Mesenchymal stem cell (in vitro differentiated cells and primary cell): ENCODE data around the gene ZMYM2.
A peak's percentile ranks its signal among the peaks of the same experiment; 100 is the strongest.

ENCODE experiments used
- DNase-seq: peaks from one replicate; pipeline ENCODE4 v3.0.0-alpha.2; 2013
- H2AFZ ChIP-seq: one replicate; pipeline ENCODE4 v1.6.1; 2013; ENCODE audit warnings: low read depth, mild to moderate bottlenecking, control low read depth, inconsistent platforms, low read length, moderate library complexity
- H2AK5ac ChIP-seq: 2 replicates; pipeline ENCODE4 v1.6.1; 2013; ENCODE audit warnings: low read length, moderate library complexity, mild to moderate bottlenecking, inconsistent platforms; ENCODE audit not compliant: severe bottlenecking
- H2BK120ac ChIP-seq: one replicate; pipeline ENCODE4 v1.6.1; 2013; ENCODE audit warnings: low read depth, mild to moderate bottlenecking, inconsistent platforms, low read length, moderate library complexity
- H2BK12ac ChIP-seq, 2 experiments: one replicate each; pipeline ENCODE4 v1.6.1; 2013; ENCODE audit warnings: inconsistent platforms in 2 of 2, low read length in 2 of 2, mild to moderate bottlenecking in 2 of 2, moderate library complexity in 2 of 2, control low read depth in 1 of 2
- H2BK15ac ChIP-seq: one replicate; pipeline ENCODE4 v1.6.1; 2013; ENCODE audit warnings: mild to moderate bottlenecking, low read depth, inconsistent platforms; ENCODE audit not compliant: poor library complexity, severe bottlenecking
- H2BK5ac ChIP-seq: 2 replicates; pipeline ENCODE4 v1.6.1; 2013; ENCODE audit warnings: low read depth, mild to moderate bottlenecking, low read length, control low read depth, inconsistent platforms; ENCODE audit not compliant: poor library complexity, severe bottlenecking
- H3K14ac ChIP-seq, 2 experiments: one replicate each; pipeline ENCODE4 v1.6.1; 2013; ENCODE audit warnings: inconsistent platforms in 2 of 2, low read length in 2 of 2, control low read depth in 1 of 2, mild to moderate bottlenecking in 1 of 2, moderate library complexity in 1 of 2
- H3K18ac ChIP-seq, 2 experiments: one replicate each; pipeline ENCODE4 v1.6.1; 2013; ENCODE audit warnings: inconsistent platforms in 2 of 2, low read length in 2 of 2, control low read depth in 1 of 2, low read depth in 1 of 2, mild to moderate bottlenecking in 1 of 2
- H3K23ac ChIP-seq, 2 experiments: one replicate each; pipeline ENCODE4 v1.6.1; 2013; ENCODE audit warnings: inconsistent platforms in 2 of 2, low read length in 2 of 2, mild to moderate bottlenecking in 2 of 2, moderate library complexity in 2 of 2, control low read depth in 1 of 2
- H3K27ac ChIP-seq: 2 replicates; pipeline ENCODE4 v1.5.1; 2013; ENCODE audit warnings: mild to moderate bottlenecking, moderate library complexity, low read length, control low read depth, inconsistent platforms; ENCODE audit not compliant: poor library complexity, severe bottlenecking
- H3K27me3 ChIP-seq, 2 experiments: 2 replicates each; pipeline versions ENCODE4 v1.6.1 to v1.7.0; 2013; ENCODE audit warnings: low read length in 2 of 2, mild to moderate bottlenecking in 2 of 2, moderate library complexity in 2 of 2, control low read depth in 1 of 2, inconsistent platforms in 1 of 2; ENCODE audit not compliant: control insufficient read depth in 1 of 2, insufficient read depth in 1 of 2
- H3K36me3 ChIP-seq, 2 experiments: 2 replicates each; pipeline versions ENCODE4 v1.6.1 to v1.7.0; 2013; ENCODE audit warnings: low read length in 2 of 2, control low read depth in 1 of 2, inconsistent platforms in 1 of 2, low read depth in 1 of 2, mild to moderate bottlenecking in 1 of 2; ENCODE audit not compliant: insufficient read depth in 2 of 2, control insufficient read depth in 1 of 2
- H3K4ac ChIP-seq, 2 experiments: one replicate each; pipeline ENCODE4 v1.6.1; 2013; ENCODE audit warnings: inconsistent platforms in 2 of 2, low read length in 2 of 2, mild to moderate bottlenecking in 2 of 2, moderate library complexity in 2 of 2, control low read depth in 1 of 2, low read depth in 1 of 2
- H3K4me1 ChIP-seq: 2 replicates; pipeline ENCODE4 v1.6.1; 2013; ENCODE audit warnings: low read depth, low read length, control low read depth; ENCODE audit not compliant: control insufficient read depth, insufficient read depth
- H3K4me2 ChIP-seq: 2 replicates; pipeline ENCODE4 v1.6.1; 2013; ENCODE audit warnings: low read length, mild to moderate bottlenecking, inconsistent platforms; ENCODE audit not compliant: poor library complexity, severe bottlenecking
- H3K4me3 ChIP-seq, 2 experiments: 2 replicates each; pipeline versions ENCODE4 v1.5.1 to v1.7.0; 2013; ENCODE audit warnings: low read length in 2 of 2, mild to moderate bottlenecking in 2 of 2, control low read depth in 1 of 2, low read depth in 1 of 2; ENCODE audit not compliant: insufficient read depth in 1 of 2
- H3K79me1 ChIP-seq: replicated peaks from 2 replicates; pipeline ENCODE4 v1.6.1; 2013; ENCODE audit warnings: mild to moderate bottlenecking, control low read depth, low read length, inconsistent platforms; ENCODE audit not compliant: poor library complexity, severe bottlenecking
- H3K9ac ChIP-seq: 2 replicates; pipeline ENCODE4 v1.7.0; 2013; ENCODE audit warnings: mild to moderate bottlenecking, low read length, moderate library complexity
- H3K9me3 ChIP-seq: 2 replicates; pipeline ENCODE4 v1.7.0; 2013; ENCODE audit warnings: mild to moderate bottlenecking, low read length; ENCODE audit not compliant: control insufficient read depth
- H4K8ac ChIP-seq: one replicate; pipeline ENCODE4 v1.6.1; 2013; ENCODE audit warnings: inconsistent platforms, mild to moderate bottlenecking, low read length, moderate library complexity
- H4K91ac ChIP-seq: one replicate; pipeline ENCODE4 v1.6.1; 2013; ENCODE audit warnings: mild to moderate bottlenecking, low read length, inconsistent platforms
- WGBS: methylation state at CpG from one replicate; pipeline ENCODE4 v1.1.7; 2013; ENCODE audit warnings: mixed read lengths; 5-methylcytosine and 5-hydroxymethylcytosine counted together

Gene ZMYM2

DNA sequence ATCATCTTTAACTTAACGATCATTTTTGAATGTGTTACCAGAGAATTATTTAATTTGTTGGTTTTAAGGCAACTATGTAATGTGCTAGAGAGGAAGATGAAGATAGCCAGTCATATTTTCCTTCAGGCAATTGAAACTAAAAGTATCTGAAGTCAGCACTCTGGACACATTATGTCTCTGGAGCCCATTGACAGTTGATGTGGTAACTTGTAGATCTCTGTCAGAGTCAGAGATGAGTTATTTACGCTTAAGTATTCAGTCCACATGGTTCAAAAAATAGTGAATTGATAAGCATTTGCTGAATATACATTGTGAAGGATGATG is 2.1 kb downstream of the ZMYM2 start:
- Histone ChIP-seq H2AFZ (no peak overlapping the region), H3K14ac (no peak overlapping the region)

DNA sequence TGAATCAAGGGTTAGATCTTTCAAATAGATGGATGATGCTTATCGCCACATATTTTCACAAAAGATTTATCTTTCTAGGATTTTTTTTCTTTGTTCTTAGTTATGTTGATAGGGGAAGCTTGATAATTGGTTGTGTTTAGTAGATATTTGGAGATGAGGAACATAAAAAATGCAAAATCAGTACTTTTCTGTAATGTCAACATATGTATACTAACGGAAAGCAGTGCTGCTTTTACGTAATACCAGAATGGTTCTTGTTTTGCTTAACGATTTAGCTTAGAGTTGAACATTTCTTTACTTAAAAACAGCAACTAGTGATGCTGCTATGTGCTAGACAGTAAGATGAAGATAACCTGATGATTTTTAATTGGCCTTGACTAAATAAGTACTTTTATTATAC is 3.0 kb downstream of the ZMYM2 start:
- peaks cover 9% of the 10 kb centered on the region for H3K4me1 ChIP-seq
- H2BK12ac ChIP-seq: no peak overlapping the region
- H3K14ac ChIP-seq: no peak overlapping the region
- no peak overlapping the region for H2AFZ ChIP-seq
- H3K4me3 ChIP-seq: peak overlapping the region in 1 of 2 experiments; percentile 46
- no peak overlapping the region for H2BK120ac ChIP-seq
- no peaks in the 10 kb centered on the region for H3K9me3 ChIP-seq
- peaks cover 13 to 55% of the 10 kb centered on the region in 2 experiments for H3K36me3 ChIP-seq
- no peak overlapping the region for H2BK15ac ChIP-seq
- H3K9ac ChIP-seq: peak overlapping the region; percentile 94
- no peaks in the 10 kb centered on the region for H3K27me3 ChIP-seq
- no peak for DNase-seq
- H2BK5ac ChIP-seq: no peak overlapping the region
- H3K27ac ChIP-seq: no peak overlapping the region
- no peak overlapping the region for H3K18ac ChIP-seq
- no peak overlapping the region for H4K8ac ChIP-seq
- peaks cover 2% of the 10 kb centered on the region for H3K79me1 ChIP-seq
- H4K91ac ChIP-seq: no peak overlapping the region
- H3K4me2 ChIP-seq: no peak overlapping the region
- no peak overlapping the region for H3K23ac ChIP-seq
- no peak overlapping the region for H3K4ac ChIP-seq
- no peak overlapping the region for H2AK5ac ChIP-seq
- 70% methylated on average over 3 of the region's 4 CpGs for WGBS

More for the DNA sequence above, 2.1 kb downstream of the ZMYM2 start:
- Histone ChIP-seq H3K36me3 (peaks cover 7 to 48% of the 10 kb centered on the region in 2 experiments), H3K27me3 (no peaks in the 10 kb centered on the region), H3K9me3 (no peaks in the 10 kb centered on the region), H4K8ac (no peak overlapping the region), H3K4ac (no peak overlapping the region), H3K4me3 (peak overlapping the region in 1 of 2 experiments; percentile 92), H2BK5ac (no peak overlapping the region), H2AK5ac (no peak overlapping the region), H3K18ac (no peak overlapping the region), H3K23ac (no peak overlapping the region), H3K9ac (peak overlapping the region; percentile 94), H3K79me1 (peaks cover 2% of the 10 kb centered on the region), H3K27ac (no peak overlapping the region), H2BK12ac (no peak overlapping the region), H4K91ac (no peak overlapping the region), H2BK15ac (no peak overlapping the region), H2BK120ac (no peak overlapping the region), H3K4me1 (peaks cover 9% of the 10 kb centered on the region), H3K4me2 (peak overlapping the region; percentile 42)
- peak; percentile 40 for DNase-seq
- WGBS: 83% methylated on average over 2 of the region's 2 CpGs

DNA sequence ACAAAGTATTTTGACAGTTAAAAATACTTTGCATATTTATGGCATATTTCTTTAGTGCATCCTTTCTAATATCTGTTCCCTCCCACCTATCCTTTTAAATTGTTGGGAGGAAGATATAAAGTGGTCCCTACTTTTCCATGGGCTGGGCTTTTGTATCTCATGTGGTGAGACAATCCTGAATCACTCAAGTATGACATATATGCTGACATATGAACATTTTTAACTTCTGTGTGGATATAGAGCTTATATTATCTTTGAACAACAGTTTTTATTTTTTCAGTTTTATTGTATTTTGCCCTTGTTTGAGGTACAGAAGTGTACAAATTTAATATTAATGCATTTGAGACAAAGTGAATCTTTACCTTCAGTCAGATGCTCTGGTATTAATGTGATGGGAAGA is 3.4 kb downstream of the ZMYM2 start:
- peaks cover 9% of the 10 kb centered on the region for H3K4me1 ChIP-seq
- no peak overlapping the region for H2BK12ac ChIP-seq
- no peak overlapping the region for H4K8ac ChIP-seq
- H3K27me3 ChIP-seq: no peaks in the 10 kb centered on the region
- H3K23ac ChIP-seq: no peak overlapping the region
- no peak overlapping the region for H2BK120ac ChIP-seq
- peak overlapping the region in 1 of 2 experiments; percentile 46 for H3K4me3 ChIP-seq
- DNase-seq: no peak
- no peak overlapping the region for H3K18ac ChIP-seq
- no peaks in the 10 kb centered on the region for H3K9me3 ChIP-seq
- H4K91ac ChIP-seq: no peak overlapping the region
- no peak overlapping the region for H2BK15ac ChIP-seq
- H2AFZ ChIP-seq: no peak overlapping the region
- H3K14ac ChIP-seq: no peak overlapping the region
- peak overlapping the region; percentile 94 for H3K9ac ChIP-seq
- no peak overlapping the region for H3K4ac ChIP-seq
- no peak overlapping the region for H2BK5ac ChIP-seq
- no peak overlapping the region for H2AK5ac ChIP-seq
- peaks cover 14 to 59% of the 10 kb centered on the region in 2 experiments for H3K36me3 ChIP-seq
- peak overlapping the region; percentile 29 for H3K4me2 ChIP-seq
- peaks cover 2% of the 10 kb centered on the region for H3K79me1 ChIP-seq
- H3K27ac ChIP-seq: no peak overlapping the region

DNA sequence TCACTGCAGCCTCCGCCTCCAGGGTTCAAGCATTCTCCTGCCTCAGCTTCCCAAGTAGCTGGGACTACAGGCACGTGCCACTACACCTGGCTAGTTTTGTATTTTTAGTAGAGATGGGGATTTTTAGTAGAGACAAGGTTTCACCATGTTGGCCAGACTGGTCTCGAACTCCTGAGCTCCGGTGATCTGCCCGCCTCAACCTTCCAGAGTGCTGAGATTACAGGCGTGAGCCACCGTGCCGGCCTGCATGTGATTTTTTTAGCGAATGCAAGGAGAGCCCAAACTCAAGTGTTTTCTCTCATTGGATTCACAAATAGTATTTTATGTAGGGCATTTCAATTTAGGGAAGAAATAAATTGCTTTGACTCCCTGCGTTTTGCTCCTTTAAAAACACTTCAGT is 4.4 kb downstream of the ZMYM2 start:
- H3K4me2 ChIP-seq: no peak overlapping the region
- H3K36me3 ChIP-seq: peaks cover 14 to 69% of the 10 kb centered on the region in 2 experiments
- H3K9me3 ChIP-seq: no peaks in the 10 kb centered on the region
- no peak overlapping the region for H4K8ac ChIP-seq
- no peak overlapping the region for H3K27ac ChIP-seq
- H3K4ac ChIP-seq: no peak overlapping the region
- H2BK12ac ChIP-seq: no peak overlapping the region
- no peak overlapping the region for H2BK5ac ChIP-seq
- H3K9ac ChIP-seq: no peak overlapping the region
- H4K91ac ChIP-seq: no peak overlapping the region
- H2BK15ac ChIP-seq: no peak overlapping the region
- no peaks in the 10 kb centered on the region for H3K27me3 ChIP-seq
- WGBS: 97% methylated on average over 9 of the region's 10 CpGs
- H3K23ac ChIP-seq: no peak overlapping the region
- H3K18ac ChIP-seq: no peak overlapping the region
- peaks cover 4% of the 10 kb centered on the region for H3K4me1 ChIP-seq
- H2BK120ac ChIP-seq: no peak overlapping the region
- H3K4me3 ChIP-seq: no peak overlapping the region
- H3K14ac ChIP-seq: no peak overlapping the region
- no peak overlapping the region for H2AFZ ChIP-seq
- no peak overlapping the region for H2AK5ac ChIP-seq
- H3K79me1 ChIP-seq: no peaks in the 10 kb centered on the region
- DNase-seq: no peak
